DOHH2 (cell line): ENCODE measurements around the gene MAP3K5.

Experiments
- H3F3A ChIP-seq: fragments of 200-600 bp; sonication (generic), shearing (Covaris generic); 2 replicates; pipeline ENCODE4 v1.6.0; 2016; ENCODE audit warnings: antibody characterized with exemption, mild to moderate bottlenecking; ENCODE audit not compliant: control insufficient read depth, insufficient read depth
- H3K27ac ChIP-seq: fragments of 200-600 bp; sonication (generic); 2 replicates; pipeline ENCODE4 v1.5.1; 2014; ENCODE audit warnings: low read depth, mild to moderate bottlenecking, low read length, moderate library complexity
- H3K27me3 ChIP-seq: fragments of 200-600 bp; sonication (generic); 2 replicates; pipeline ENCODE4 v1.6.1; 2014; ENCODE audit warnings: mild to moderate bottlenecking, low read length, mixed read lengths; ENCODE audit not compliant: control insufficient read depth
- H3K36me3 ChIP-seq: fragments of 200-600 bp; sonication (generic); 2 replicates; pipeline ENCODE4 v1.6.1; 2014; ENCODE audit warnings: mild to moderate bottlenecking, low read length, moderate library complexity, mixed read lengths; ENCODE audit not compliant: control insufficient read depth
- H3K4me1 ChIP-seq: fragments of 200-600 bp; sonication (generic); 2 replicates; pipeline ENCODE4 v1.6.1; 2014; ENCODE audit warnings: mild to moderate bottlenecking, low read length, mixed read lengths; ENCODE audit not compliant: control insufficient read depth
- H3K4me2 ChIP-seq: fragments of 200-600 bp; sonication (generic); 2 replicates; pipeline ENCODE4 v1.6.0; 2014; ENCODE audit warnings: mild to moderate bottlenecking, low read length, moderate library complexity
- H3K4me3 ChIP-seq: fragments of 200-600 bp; sonication (generic); 2 replicates; pipeline ENCODE4 v1.5.1; 2014; ENCODE audit warnings: mild to moderate bottlenecking, low read length, mixed read lengths
- H3K79me2 ChIP-seq: fragments of 200-600 bp; sonication (generic); 2 replicates; pipeline ENCODE4 v1.6.1; 2014; ENCODE audit warnings: mild to moderate bottlenecking, low read length, mixed read lengths; ENCODE audit not compliant: control insufficient read depth
- H3K9me2 ChIP-seq: fragments of 200-600 bp; sonication (generic); replicated peaks from 2 replicates; pipeline ENCODE4 v1.6.1; 2014; ENCODE audit warnings: mild to moderate bottlenecking, low read length, mixed read lengths; ENCODE audit not compliant: control insufficient read depth
- H3K9me3 ChIP-seq: fragments of 200-600 bp; sonication (generic); 2 replicates; pipeline ENCODE4 v1.6.1; 2014; ENCODE audit warnings: antibody characterized with exemption, low read length, mixed read lengths; ENCODE audit not compliant: control insufficient read depth, insufficient read depth
- H4K20me1 ChIP-seq: fragments of 200-600 bp; sonication (generic); 2 replicates; pipeline ENCODE4 v1.6.0; 2014; ENCODE audit warnings: low read depth, mild to moderate bottlenecking, antibody characterized with exemption, low read length, moderate library complexity; ENCODE audit not compliant: control insufficient read depth, insufficient read depth
- CTCF ChIP-seq: fragments of 200-600 bp; sonication (generic); IDR thresholded peaks from one replicate; pipeline ENCODE4 v1.5.1; 2014; ENCODE audit warnings: antibody characterized with exemption, mild to moderate bottlenecking, low read depth, low read length; ENCODE audit not compliant: poor library complexity, severe bottlenecking
- EZH2phosphoT487 ChIP-seq: fragments of 200-600 bp; sonication (generic); IDR thresholded peaks from 2 replicates; pipeline ENCODE4 v1.6.1; 2017; ENCODE audit warnings: borderline replicate concordance, mild to moderate bottlenecking, antibody characterized with exemption, low read length, moderate library complexity, mixed read lengths

The MAP3K5 gene

GRCh38 chr6:136788069-136788902 is 4.0 kb downstream of the MAP3K5 start:
- peaks cover 58% of the 10 kb centered on the region for H3K27me3 ChIP-seq
- H3K36me3 ChIP-seq, result no peaks in the 10 kb centered on the region
- H3F3A ChIP-seq, result peaks cover 9% of the 10 kb centered on the region; the same call in 1 of the 2 replicates
- H3K27ac ChIP-seq, result no peak overlapping the region
- no peak for TF ChIP-seq CTCF
- no peaks in the 10 kb centered on the region for H3K79me2 ChIP-seq
- H3K4me3 ChIP-seq, result no peak overlapping the region
- H3K4me1 ChIP-seq, result peaks cover 49% of the 10 kb centered on the region
- no peaks in the 10 kb centered on the region for H3K9me3 ChIP-seq
- H4K20me1 ChIP-seq, result no peaks in the 10 kb centered on the region
- no peak overlapping the region for H3K4me2 ChIP-seq
- no peaks in the 10 kb centered on the region for H3K9me2 ChIP-seq

- H3K4me3 ChIP-seq, result no peak overlapping the region
These were observed 4.6 kb downstream of the MAP3K5 start for GRCh38 chr6:136787726-136788068.

DNA sequence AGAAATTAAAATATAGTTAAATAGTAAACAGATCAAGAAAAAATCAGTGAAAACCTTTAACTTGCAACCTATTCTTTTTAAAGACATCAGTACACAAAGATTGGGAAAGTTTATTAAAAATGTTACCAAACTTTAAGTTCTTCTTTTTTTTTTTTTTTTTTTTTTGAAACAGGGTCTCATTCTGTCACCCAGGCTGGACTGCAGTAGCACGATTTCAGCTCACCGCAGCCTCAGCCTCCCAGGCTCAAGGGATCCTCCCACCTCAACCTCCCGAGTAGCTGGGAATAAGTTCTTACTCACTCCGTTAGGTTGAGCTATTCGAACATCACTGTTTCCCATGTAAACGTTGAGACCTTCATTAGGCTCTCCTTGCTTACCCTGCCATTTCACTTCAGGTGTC is 5.6 kb downstream of the MAP3K5 start:
- no peak overlapping the region for H3K27ac ChIP-seq
- no peak overlapping the region for H3K4me3 ChIP-seq
- no peaks in the 10 kb centered on the region for H3K36me3 ChIP-seq
- no peaks in the 10 kb centered on the region for H3K9me2 ChIP-seq
- no peaks in the 10 kb centered on the region for H3K9me3 ChIP-seq
- no peaks in the 10 kb centered on the region for H3K79me2 ChIP-seq
- peaks cover 9% of the 10 kb centered on the region; the same call in 1 of the 2 replicates for H3F3A ChIP-seq
- peaks cover 40% of the 10 kb centered on the region for H3K4me1 ChIP-seq
- H3K27me3 ChIP-seq, result peaks cover 53% of the 10 kb centered on the region
- no peak overlapping the region for H3K4me2 ChIP-seq
- no peaks in the 10 kb centered on the region for H4K20me1 ChIP-seq
- TF ChIP-seq CTCF (no peak), EZH2phosphoT487 (no peak)

More at GRCh38 chr6:136787726-136788068, 4.6 kb downstream of the MAP3K5 start:
- Histone ChIP-seq H3K27ac (no peak overlapping the region), H3K9me2 (no peaks in the 10 kb centered on the region), H4K20me1 (no peaks in the 10 kb centered on the region), H3K4me2 (no peak overlapping the region), H3K9me3 (no peaks in the 10 kb centered on the region), H3K36me3 (no peaks in the 10 kb centered on the region), H3K27me3 (peaks cover 56% of the 10 kb centered on the region), H3K79me2 (no peaks in the 10 kb centered on the region), H3K4me1 (peaks cover 43% of the 10 kb centered on the region), H3F3A (peaks cover 9% of the 10 kb centered on the region; the same call in 1 of the 2 replicates)
- TF ChIP-seq EZH2phosphoT487, result no peak
- TF ChIP-seq CTCF, result no peak
